Retina (tissue), 1 donor: ENCODE results near the gene ADRM1.

Experiments
- DNase-seq: peaks from one replicate; pipeline ENCODE4 v3.0.0-alpha.2; 2016

The ADRM1 gene

DNA sequence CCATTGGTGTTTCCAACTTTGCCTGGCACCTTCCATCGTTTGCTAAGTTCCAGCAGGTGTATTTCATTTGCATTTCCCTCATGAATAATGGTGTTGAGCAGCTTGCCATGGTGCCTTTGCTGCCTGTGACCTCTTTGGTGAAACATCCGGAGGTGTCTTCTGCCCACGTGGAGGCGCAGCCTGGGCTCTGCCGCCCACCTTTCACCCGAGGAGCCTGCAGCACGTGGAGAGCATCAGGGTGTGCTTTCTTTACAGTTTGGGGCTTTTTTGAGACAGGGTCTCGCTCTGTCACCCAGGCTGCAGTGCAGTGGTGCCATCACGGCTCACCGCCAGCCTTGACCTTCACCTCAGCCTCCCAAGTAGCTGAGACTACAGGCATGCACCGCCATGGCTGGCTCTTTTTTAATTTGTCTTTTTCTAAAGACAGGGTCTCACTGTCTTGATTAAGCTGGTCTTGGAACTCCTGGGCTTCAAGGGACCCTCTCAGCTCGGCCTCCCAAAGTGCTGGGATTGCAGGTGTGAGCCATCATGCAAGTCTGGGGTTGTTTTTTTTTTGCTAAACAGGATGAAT is 3.0 kb upstream of the ADRM1 start:
- DNase-seq, result no peak

DNA sequence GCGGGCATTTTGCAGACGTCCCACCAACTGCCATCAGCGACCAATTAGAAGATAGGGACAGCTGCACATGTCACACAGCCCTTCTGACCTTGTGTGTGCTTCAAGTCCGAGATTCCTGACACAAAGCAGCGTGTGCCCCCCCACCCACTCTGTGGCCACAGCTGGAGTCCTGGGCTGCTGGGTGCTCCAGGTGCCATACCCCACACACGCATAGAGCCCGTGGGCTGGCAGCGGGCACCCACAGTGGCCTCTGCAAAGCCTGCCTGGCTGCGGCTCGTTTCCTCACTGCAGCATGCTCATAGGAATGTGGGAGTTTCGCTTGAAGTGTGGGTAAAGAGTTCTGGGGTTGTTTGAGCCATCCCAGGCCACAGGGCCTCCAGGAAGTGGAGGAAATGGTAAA is 2.5 kb upstream of the ADRM1 start:
- DNase-seq, result no peak

DNA sequence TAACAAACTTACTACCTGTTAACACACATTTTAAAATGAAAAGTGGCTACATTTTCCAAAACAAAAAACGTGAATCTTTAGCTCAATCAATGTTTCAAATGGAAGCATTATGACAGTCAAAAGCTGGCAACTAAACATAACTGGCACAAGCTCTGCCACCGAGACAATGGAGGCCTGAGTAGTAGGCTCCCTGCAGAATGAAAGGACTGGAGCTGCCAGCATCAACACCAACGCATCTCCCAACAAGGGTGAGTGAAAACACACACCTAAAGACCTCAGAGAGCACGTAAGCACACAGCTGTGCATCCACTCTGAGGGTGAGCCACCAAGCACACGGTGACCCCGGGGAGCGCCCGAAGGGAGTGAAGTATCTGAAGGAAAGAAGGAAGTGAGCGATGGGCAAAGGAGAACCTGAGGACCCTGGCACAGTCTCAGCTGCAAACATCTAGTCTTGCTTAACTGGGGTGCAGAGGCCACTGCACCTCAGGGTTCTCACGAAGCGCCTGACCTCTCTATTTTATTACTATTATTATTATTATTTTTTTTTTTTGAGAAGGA is 1.6 kb upstream of the ADRM1 start:
- DNase-seq, result no peak

DNA sequence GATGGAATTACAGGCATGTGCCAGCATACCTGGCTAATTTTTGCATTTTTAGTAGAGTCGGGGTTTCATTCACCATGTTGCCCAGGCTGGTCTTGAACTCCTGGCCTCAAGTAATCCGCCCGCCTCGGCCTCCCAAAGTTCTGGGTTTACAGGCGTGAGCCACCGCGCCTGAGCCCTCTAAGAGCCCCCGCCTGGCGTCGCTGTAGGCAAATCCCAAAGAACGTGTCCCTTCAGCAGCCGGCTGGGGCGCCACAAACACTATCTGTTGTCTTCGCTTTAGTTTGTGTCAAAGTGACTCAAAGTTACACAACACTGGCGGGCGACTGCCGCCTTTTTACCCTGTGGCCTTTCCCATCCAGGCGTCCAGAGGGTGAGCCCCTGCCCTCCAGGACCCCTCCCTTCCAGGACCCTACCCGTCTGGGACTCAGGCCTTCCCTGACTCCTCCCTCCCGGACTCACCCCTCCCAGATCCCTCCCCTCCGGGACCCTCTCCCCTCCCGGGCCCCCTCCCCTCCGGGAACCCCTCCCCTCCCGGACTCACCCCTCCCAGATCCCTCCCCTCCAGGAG is 940 bp upstream of the ADRM1 start:
- DNase-seq, result peak; percentile 90

DNA sequence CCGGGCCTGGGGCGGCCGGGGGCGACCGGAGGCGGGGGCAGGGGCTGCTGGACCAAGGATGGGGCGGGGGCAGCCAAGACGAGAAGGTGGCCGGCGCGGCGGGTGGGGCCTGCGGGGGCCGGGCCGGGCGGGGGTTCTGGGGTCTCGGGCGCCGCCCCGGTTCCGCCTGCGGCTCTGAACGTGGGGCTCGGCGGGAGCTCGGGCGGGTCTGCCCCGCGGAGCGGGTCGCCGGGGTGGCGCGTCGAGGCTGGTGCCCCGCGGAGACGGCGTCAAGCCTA is 204 bp downstream of the ADRM1 start:
- no peak for DNase-seq

DNA sequence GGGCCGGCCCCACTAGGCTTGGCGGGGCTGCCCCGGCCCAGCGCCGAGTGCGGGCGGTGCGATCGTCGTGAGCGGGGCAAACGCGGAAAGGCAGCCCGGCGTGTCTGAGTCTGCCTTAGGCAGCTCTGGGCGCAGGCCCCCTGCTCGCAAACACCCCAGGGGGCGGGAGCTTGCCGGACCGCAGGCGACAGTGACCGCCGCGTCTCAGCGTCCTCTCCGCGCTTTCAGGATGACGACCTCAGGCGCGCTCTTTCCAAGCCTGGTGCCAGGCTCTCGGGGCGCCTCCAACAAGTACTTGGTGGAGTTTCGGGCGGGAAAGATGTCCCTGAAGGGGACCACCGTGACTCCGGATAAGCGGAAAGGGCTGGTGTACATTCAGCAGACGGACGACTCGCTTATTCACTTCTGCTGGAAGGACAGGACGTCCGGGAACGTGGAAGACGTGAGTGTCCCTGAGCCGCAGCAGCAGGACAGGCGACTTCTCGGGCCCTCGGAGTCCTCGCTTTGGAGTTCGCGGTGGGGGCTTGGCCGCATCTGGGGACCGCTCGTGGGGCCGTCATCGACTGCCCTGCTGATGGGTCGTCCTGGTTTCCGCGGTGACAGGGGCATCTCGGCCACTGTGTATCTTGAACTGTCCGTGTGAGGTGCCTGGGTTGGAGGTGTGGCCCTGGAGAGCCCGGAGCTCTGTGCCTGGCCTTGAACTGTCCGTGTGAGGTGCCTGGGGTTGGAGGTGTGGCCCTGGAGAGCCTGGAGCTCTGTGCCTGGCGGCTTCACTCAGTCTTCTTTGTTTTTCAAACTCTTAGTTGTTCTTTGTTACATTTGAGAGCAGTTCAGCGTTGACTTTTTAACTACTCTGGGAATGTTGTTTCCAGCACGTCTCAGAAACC is 786 bp downstream of the ADRM1 start:
- DNase-seq, result peak; percentile 45

DNA sequence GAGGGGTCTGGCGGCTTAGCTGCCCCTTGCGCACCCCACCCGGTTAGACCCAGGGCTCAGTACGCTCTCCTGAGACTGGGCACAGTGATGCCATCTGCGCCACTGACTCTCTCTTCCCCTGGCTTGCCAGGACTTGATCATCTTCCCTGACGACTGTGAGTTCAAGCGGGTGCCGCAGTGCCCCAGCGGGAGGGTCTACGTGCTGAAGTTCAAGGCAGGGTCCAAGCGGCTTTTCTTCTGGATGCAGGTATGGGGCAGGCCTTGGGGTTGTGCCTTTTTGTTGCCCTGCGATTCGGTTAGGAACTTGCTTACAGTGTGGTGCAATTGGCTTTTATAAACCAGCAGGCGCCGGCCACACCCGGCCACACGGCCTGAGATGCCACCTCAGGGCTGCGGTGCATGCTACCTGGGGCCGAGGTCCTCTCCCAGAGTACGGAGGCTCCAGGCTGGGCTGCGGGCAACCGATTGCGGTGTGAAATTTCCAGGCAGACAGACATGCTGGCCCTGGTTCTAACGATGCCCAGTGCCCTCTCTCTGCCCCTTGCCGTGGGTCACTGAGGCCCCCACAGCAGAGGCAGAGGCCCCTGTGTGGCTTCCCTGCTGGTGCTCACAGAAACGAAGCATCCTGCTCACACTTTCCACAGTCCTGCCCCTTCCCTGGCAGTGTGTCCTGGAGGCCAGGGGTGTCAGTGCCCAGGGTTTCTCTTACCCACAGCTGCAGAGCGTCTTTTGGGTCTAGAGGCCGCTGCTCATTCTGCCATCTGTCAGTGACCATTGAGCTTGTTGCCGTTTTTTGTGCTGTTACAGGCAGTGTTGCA is 1.7 kb downstream of the ADRM1 start:
- DNase-seq, result no peak

DNA sequence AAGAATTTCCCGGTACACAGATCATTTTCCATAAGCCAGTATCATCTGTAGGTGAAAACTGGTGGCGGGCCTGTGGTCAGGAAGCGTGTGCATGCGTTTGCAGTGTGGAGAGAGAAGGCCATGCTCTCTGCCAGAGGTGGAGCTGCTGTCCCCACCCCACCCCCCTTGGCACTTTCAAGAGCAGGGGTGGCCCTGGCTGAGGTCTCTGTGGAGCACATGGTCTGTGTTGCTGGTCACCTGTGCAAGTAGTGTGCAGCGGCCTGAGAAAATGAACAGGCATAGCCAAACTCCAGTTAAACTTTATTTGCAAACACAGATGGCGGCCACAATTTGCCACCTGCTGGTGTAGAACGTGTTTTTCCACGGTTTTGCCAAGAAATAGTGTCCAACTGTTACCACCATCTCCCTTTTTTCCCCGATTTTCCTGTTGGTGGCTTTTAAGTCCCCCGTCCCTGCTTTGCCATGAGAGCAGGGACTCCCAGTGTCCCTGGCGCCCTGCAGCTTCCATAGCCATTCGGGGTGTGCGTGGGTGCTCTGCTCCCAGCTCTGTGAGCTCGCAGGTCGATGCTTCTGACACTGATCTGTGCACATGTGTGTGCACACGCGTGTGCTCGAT is 2.5 kb downstream of the ADRM1 start:
- no peak for DNase-seq

DNA sequence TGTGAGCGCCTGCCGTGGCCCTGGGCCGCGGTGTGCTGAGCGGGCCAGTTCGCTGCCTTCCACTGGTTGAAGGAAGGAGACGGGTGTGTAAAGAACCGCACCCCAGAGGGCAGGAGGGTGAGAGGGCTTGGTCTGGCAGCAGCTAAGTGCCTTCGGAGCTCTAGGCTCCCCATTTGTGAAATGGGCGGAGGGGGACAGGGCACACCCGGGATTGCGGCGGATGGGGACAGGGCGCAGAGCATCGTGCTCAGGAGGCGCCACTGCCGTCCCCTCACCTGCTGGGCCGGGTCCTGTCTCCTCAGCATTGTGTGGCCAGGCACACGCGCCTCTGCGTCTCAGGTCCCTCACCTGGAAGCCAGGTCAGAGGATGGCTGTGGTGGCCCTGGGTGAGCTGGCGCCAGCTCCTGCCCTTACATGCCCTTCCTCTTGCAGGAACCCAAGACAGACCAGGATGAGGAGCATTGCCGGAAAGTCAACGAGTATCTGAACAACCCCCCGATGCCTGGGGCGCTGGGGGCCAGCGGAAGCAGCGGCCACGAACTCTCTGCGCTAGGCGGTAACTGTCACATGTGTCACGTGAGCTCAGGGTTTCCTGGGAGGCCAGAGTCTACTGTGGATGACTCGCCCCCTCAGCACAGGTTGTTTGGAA is 3.1 kb downstream of the ADRM1 start:
- no peak for DNase-seq

DNA sequence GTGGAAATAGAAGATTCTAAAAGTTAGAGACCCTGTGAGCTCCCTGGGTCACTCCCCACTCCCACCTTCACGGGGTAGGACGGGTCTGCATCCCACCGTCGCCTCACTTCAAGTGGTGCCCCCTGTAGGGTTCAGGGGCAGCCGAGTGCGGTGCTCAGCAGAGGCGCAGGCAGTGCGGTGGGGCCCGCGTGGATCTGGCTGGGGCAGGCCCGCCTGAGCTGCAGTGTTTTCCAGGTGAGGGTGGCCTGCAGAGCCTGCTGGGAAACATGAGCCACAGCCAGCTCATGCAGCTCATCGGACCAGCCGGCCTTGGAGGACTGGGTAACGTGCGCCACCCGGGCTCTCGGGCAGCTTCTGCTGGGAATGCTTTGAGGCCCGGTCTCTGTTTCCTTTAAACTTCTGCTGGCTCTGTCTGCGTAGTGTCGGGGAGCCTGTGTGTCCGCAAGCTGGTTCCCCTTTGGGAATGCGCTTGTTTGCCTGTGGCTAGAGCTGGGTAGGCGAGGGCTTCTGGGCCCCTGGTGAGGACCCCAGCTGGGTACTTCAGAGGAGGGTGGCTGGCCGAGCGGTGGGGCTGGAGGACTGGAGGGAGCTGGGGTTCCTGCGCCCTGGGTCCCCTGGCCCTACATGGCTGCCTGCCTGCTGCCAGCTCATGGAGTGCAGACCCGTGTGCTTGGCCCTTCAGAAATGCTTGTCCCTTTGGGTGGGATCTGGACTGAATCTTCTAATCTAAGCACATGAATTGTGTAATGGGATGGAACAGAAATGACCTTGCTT is 3.8 kb downstream of the ADRM1 start:
- no peak for DNase-seq

DNA sequence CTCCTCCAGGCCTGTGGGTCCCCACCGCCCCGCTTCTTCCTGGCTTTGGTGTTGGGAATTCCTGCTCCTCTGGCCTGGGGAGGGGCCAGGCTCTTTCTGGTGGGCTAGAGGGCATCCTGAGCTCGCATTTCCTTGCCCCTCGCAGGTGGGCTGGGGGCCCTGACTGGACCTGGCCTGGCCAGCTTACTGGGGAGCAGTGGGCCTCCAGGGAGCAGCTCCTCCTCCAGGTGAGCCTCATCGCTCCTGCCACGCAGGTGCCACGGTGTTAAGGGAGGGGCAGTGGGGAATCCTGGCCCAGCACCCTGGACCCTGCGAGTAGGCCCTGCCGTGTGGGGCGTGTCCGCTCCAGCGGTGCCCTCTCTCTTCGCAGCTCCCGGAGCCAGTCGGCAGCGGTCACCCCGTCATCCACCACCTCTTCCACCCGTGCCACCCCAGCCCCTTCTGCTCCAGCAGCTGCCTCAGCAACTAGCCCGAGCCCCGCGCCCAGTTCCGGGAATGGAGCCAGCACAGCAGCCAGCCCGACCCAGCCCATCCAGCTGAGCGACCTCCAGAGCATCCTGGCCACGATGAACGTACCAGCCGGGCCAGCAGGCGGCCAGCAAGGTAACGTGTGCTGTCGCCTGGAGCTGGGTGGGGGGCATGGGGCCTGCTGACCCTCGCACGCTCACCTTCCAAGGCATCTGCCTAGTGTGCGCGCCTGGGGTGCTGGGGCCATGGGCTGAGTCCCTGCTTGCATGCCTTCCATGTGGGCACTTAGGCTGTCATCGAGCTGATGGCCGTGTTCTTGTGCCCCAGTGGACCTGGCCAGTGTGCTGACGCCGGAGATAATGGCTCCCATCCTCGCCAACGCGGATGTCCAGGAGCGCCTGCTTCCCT is 4.7 kb downstream of the ADRM1 start:
- DNase-seq, result no peak

DNA sequence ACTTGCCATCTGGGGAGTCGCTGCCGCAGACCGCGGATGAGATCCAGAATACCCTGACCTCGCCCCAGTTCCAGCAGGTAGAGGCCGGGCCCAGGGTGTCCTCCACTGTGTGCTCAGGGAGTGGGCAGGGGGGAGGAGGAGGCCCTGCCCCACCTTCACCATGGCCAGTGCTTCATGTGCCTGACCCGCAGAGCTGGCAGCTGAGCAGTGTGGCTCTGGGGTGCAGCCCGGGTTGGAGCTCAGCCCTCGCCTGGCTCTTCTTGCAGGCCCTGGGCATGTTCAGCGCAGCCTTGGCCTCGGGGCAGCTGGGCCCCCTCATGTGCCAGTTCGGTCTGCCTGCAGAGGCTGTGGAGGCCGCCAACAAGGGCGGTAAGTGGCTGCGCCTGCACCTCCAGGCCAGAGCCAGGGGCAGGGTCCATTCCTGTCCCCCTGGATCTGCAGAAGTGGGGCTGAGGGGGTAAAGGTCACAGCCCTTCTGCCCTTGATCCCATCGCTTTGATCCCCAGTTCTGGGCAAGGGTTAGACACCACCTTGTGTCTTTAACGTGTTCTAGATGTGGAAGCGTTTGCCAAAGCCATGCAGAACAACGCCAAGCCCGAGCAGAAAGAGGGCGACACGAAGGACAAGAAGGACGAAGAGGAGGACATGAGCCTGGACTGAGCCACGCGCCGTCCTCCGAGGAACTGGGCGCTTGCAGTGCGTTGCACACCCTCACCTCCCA is 5.5 kb downstream of the ADRM1 start:
- no peak for DNase-seq

DNA sequence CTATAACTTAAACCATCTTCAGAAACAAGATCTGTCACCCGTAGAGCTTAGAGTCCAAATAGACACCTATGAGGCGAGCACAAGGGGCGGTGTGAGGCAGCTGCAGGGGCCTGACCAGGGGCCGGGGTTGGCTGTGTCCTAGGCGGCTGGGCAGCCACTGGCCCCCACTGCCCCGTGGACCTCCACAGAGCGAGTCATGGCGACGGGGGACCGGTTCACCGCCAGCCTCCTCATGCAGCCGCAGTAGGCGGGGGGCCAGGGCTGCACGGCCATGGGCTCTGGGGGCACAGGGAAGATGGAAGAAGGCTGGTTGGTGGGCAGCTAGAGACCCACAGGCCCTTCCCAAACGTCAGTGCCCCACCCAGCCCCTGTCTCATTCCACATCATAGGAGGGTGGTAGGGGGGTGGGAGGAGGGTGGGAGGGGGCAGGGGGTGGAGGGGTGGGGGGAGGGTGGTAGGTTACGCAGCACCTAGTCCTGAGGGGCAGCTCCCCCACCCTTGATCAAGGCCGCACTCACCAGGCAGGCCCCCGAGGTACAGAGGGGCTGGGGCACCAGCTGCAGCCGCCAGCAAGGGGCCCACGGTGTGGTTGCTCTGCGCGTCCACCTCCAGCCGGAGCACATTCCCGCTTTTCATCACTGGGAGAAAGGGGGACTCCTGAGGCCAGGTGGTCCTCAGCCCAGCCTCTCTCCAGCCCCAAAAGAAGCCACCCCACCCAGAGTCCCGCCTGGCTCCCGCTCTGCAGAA is 6.6 kb downstream of the ADRM1 start:
- DNase-seq, result no peak

DNA sequence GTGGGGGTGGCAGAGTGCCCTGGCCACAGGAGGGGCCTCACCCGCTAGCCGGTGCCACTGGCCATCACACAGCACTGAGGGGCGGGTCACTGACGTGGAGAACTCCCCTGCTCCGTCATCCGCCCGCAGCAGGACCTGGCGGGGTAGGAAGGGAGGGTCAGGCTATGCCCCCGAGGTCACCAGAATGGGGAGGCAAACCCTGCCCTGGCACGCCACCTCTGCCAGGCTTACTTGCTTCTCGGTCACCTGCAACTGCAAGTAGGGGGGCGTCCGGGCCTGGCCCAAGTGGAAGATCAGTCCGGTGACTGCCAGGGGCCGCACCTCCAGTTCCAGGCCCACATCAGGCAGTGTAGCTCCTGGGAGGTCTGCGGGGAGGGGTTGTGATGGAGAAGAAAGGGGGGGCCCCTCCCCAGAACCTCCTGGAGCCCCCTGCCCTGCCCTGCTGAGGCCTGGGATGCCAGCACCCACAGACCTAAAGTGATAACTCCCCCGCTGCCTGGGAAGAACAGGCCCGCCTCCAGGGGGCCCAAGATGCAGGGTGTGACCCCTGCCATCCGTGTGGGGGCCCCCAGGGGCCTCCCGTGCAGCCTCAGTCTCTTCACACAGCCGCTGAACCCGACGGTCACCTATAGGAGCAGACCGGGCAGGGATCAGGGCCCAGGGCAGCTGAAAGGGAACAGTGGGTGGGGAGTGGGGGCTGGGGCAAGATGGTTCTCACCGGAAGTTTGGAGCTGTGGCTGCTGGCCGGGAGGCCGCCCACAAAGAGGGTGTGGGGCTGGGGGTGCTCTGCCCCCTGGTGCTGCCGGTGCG is 7.4 kb downstream of the ADRM1 start:
- DNase-seq, result no peak

DNA sequence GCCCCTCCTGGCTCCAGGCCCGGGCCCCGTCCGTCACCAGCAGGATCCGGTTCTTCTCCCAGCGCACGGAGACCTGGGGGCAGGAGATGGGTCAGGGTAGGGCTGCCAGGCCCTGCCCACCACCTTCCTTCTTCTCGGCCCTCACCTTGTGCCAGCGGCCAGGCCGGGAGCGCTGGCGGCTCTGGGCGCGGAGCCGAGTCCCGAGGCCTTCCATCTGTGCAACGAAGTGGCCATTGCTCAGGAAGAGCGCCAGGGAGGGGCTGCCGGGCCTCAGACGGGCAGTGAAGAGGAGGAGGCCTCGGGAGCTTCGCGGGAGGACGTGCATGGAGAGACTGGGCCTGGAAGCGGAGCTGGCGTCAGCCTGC is 7.9 kb downstream of the ADRM1 start:
- DNase-seq, result no peak

DNA sequence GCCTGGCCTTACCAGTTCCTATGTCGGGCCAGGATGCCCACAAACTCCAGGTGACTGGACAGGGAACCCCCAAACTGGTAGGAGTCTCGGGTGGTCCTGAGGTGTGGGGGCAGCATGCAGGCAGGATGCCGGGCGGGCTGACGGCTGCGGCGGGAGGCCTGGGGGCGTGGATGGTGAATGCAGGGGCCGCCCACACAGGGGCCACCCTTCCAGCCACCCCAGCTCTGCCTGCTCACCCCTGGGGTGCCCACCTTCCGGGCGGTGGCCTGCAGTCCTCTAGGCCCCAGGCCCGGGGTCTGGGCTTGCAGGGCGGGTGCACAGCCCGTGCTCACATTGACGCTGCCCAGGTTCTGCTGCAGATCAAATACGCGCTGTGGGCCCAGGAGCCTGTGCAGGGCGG is 8.4 kb downstream of the ADRM1 start:
- DNase-seq, result no peak

DNA sequence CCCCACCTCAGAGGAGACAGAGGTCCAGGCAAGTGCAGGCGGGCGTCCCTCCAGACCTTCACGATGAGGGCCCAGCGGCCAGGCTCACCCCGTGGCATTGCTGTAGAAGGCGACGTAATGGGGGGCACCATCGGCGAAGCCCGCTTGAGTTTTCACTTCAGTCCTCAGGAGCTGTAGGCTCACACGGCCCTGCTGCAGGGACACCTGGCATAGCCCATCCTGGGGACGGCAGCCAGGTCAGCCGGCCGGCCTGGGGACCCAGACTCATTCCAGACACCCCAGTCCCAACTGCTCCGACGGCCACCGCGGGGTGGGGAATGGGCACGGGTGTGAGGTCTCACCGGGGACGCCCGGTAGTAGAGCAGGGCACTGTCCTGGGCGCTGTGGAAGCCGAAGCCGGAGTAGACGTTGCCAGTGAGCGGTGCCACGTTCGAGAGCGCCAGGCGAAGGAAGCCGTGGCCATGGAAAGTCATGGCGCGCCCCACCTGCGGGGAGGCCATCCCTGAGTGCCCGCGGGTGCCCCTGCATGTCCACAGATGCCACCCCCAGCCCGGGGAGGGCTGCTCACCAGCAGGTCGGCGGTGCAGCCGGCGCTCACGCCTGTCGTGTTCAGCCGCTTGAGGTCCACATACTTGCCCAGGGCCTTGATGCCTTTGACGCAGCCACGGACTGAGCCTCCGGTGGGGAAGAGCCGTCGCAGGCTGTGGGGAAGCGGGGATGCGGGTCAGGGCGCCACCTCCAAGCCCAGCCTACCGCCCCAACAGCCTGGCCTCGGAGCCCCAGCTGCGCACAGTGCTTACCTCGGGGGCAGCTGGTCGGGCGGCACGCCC is 9.2 kb downstream of the ADRM1 start:
- no peak for DNase-seq

DNA sequence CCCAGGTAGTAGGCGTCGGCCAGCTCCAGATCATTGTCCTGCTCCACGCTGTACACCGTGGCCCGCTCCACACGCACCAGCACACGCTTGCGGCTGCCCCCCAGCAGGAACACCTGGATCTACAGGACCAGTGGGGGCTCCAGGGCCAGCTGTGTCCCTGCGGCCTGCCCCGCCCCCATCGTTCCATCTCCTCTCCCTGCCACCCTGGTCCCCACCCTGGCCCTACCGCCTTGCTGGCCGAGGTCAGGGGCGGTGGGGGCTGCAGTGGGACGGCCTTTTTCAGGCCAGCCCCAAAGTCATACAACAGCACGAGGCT is 9.8 kb downstream of the ADRM1 start:
- no peak for DNase-seq
